ENCODE results near the gene CTXN1. TPM values are rescaled to one million over a fixed set of nuclear protein-coding genes. Genes with fewer than 3 reads are reported as not detected.

The CTXN1 gene
- total RNA-seq, 3 donors from 2014 or later (not counting 1 experiment from before 2014, with no cell fraction given), result 0.39 TPM; not detected in 2

- H3K4me3 Mint-ChIP-seq, result peak overlapping the region; percentile 40
- Histone ChIP-seq H3K27ac (ENCODE audit: low read length) (no peak overlapping the region), H3K9me3 (ENCODE audit: control insufficient read depth, insufficient read depth, low read length) (no peaks in the 10 kb centered on the region), H3K36me3 (ENCODE audit: control insufficient read depth, insufficient read depth, low read length) (peaks cover 11% of the 10 kb centered on the region), H3K27me3 (ENCODE audit: control insufficient read depth, insufficient read depth, low read length) (peaks cover 12% of the 10 kb centered on the region), H3K4me1 (ENCODE audit: control insufficient read depth, insufficient read depth, low read length) (peaks cover 54% of the 10 kb centered on the region), H3K4me3 (ENCODE audit: low read length) (no peak overlapping the region)
- H3K27me3 Mint-ChIP-seq (ENCODE audit: low read depth in 2 of 2), result peaks cover 0 to 10% of the 10 kb centered on the region in 2 donors
- WGBS (ENCODE audit: insufficient coverage), result 95% methylated on average over 30 of the region's 31 CpGs
- ATAC-seq, result no peak
- H3K4me1 Mint-ChIP-seq, result peaks cover 16 to 43% of the 10 kb centered on the region in 2 donors
- TF ChIP-seq, protein P1, sequence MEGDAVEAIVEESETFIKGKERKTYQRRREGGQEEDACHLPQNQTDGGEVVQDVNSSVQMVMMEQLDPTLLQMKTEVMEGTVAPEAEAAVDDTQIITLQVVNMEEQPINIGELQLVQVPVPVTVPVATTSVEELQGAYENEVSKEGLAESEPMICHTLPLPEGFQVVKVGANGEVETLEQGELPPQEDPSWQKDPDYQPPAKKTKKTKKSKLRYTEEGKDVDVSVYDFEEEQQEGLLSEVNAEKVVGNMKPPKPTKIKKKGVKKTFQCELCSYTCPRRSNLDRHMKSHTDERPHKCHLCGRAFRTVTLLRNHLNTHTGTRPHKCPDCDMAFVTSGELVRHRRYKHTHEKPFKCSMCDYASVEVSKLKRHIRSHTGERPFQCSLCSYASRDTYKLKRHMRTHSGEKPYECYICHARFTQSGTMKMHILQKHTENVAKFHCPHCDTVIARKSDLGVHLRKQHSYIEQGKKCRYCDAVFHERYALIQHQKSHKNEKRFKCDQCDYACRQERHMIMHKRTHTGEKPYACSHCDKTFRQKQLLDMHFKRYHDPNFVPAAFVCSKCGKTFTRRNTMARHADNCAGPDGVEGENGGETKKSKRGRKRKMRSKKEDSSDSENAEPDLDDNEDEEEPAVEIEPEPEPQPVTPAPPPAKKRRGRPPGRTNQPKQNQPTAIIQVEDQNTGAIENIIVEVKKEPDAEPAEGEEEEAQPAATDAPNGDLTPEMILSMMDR (IDR thresholded peaks at IDR 0.05), result no peak
- intact Hi-C loops (cut with micrococcal nuclease), result no loop called here
- H3K9me3 Mint-ChIP-seq, result no peaks in the 10 kb centered on the region
- no peak for DNase-seq
- no peaks in the 10 kb centered on the region for H3K36me3 Mint-ChIP-seq
- no peak overlapping the region for H3K27ac Mint-ChIP-seq
These were observed 3.7 kb downstream of the CTXN1 start for GRCh38 chr19:7921967-7922835.

GRCh38 chr19:7921302-7921966 is 4.5 kb downstream of the CTXN1 start:
- H3K9me3 Mint-ChIP-seq, result no peaks in the 10 kb centered on the region
- Histone ChIP-seq H3K27me3 (ENCODE audit: control insufficient read depth, insufficient read depth, low read length) (peaks cover 16% of the 10 kb centered on the region), H3K36me3 (ENCODE audit: control insufficient read depth, insufficient read depth, low read length) (peaks cover 11% of the 10 kb centered on the region), H3K9me3 (ENCODE audit: control insufficient read depth, insufficient read depth, low read length) (no peaks in the 10 kb centered on the region), H3K4me1 (ENCODE audit: control insufficient read depth, insufficient read depth, low read length) (peaks cover 57% of the 10 kb centered on the region), H3K27ac (ENCODE audit: low read length) (peak overlapping the region; percentile 72), H3K4me3 (ENCODE audit: low read length) (peak overlapping the region; percentile 55)
- 63% methylated on average over 17 of the region's 17 CpGs for WGBS (ENCODE audit: insufficient coverage)
- DNase-seq (no peak), ATAC-seq (no peak)
- no peaks in the 10 kb centered on the region for H3K36me3 Mint-ChIP-seq
- peaks cover 21 to 45% of the 10 kb centered on the region in 2 donors for H3K4me1 Mint-ChIP-seq
- intact Hi-C loops (cut with micrococcal nuclease), result no loop called here
- peaks cover 0 to 14% of the 10 kb centered on the region in 2 donors for H3K27me3 Mint-ChIP-seq (ENCODE audit: low read depth in 2 of 2)
- H3K27ac Mint-ChIP-seq, result peak overlapping the region; percentile 82 to 96
- peak overlapping the region; percentile 90 for H3K4me3 Mint-ChIP-seq
- TF ChIP-seq, protein P1 (IDR thresholded peaks at IDR 0.05), result no peak

- Mint-ChIP-seq H3K4me1 (peaks cover 21 to 42% of the 10 kb centered on the region in 2 donors), H3K9me3 (no peaks in the 10 kb centered on the region), H3K4me3 (peak overlapping the region; percentile 90), H3K27ac (peak overlapping the region; percentile 82 to 96), H3K36me3 (no peaks in the 10 kb centered on the region), H3K27me3 (ENCODE audit: low read depth in 2 of 2) (peaks cover 0 to 17% of the 10 kb centered on the region in 2 donors)
- H3K27me3 ChIP-seq (ENCODE audit: control insufficient read depth, insufficient read depth, low read length), result peaks cover 20% of the 10 kb centered on the region
- ATAC-seq (peak; percentile 75 to 89 (median 76)), DNase-seq (peak; percentile 96 to 99)
- TF ChIP-seq, protein P1 (IDR thresholded peaks at IDR 0.05), result no peak
- intact Hi-C loops (cut with micrococcal nuclease), result loop anchor here (1.0 kb wide), 2 partner anchors 16 to 51 kb away; no protein-coding TSS in a partner anchor
- peaks cover 60% of the 10 kb centered on the region for H3K4me1 ChIP-seq (ENCODE audit: control insufficient read depth, insufficient read depth, low read length)
- peaks cover 11% of the 10 kb centered on the region for H3K36me3 ChIP-seq (ENCODE audit: control insufficient read depth, insufficient read depth, low read length)
- peak overlapping the region; percentile 72 for H3K27ac ChIP-seq (ENCODE audit: low read length)
- no peaks in the 10 kb centered on the region for H3K9me3 ChIP-seq (ENCODE audit: control insufficient read depth, insufficient read depth, low read length)
- H3K4me3 ChIP-seq (ENCODE audit: low read length), result peak overlapping the region; percentile 55
- WGBS (ENCODE audit: insufficient coverage), result under 1% methylated on average over 61 of the region's 62 CpGs
These were observed 5.2 kb downstream of the CTXN1 start for GRCh38 chr19:7920519-7921301.

Measured in natural killer cell (primary cell).